Measurements from ENCODE around the gene SLC66A1.

SLC66A1 gene

DNA sequence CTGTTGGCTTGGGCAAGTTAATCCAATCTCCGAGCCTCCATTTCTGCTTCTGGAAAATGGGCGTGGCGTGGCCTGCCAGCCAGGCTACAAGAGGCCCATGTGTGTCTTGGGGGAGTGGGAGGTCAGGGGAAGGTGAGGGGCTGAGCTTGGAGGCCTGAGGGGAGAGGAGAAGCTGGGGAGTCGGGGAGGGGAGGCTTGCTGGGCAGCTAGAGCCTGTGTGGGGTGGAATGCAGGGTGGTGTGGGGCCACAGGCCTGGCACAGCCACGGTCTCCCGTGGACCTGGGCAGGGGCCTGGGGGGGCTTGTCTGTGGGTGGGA lies 14.6 kb downstream of the SLC66A1 start:
- H3K4me1 Mint-ChIP-seq, result no peaks in the 10 kb centered on the region
- no peaks in the 10 kb centered on the region for H3K9me3 Mint-ChIP-seq
- no peak for TF ChIP-seq CTCF (IDR thresholded peaks at IDR 0.05; ENCODE audit: unreplicated experiment in 3 of 3)
- H3K27me3 Mint-ChIP-seq (ENCODE audit: low read depth), result no peaks in the 10 kb centered on the region
- no peak overlapping the region for H3K4me3 Mint-ChIP-seq
- H3K27ac Mint-ChIP-seq, result no peak overlapping the region
- peaks cover 22% of the 10 kb centered on the region for H3K36me3 Mint-ChIP-seq (ENCODE audit: low read depth)

GRCh38 chr1:19327301-19327700 lies 15.2 kb downstream of the SLC66A1 start:
- no peaks in the 10 kb centered on the region for H3K27me3 Mint-ChIP-seq (ENCODE audit: low read depth)

DNA sequence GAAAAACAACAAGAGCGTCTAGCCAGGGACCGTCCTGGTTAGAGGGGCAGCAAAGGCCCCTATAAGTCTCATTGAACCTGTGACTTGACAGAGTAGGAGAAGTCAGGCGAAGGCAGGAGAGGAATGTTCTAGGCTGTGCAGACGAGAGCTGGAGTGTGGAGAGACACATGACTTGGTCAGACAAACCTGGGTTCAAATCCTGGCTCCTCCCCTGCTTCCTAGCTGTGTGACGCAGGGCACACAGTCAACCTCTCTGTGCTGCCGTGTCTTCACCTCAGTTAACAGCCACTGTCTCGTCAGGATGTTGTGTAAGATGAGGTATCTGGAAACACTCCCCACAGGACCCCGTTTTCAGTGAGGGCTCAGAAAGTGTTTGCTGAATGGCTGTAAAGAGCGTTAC lies 15.6 kb downstream of the SLC66A1 start:
- Mint-ChIP-seq H3K27me3 (ENCODE audit: low read depth) (no peaks in the 10 kb centered on the region), H3K36me3 (ENCODE audit: low read depth) (peaks cover 15% of the 10 kb centered on the region), H3K9me3 (no peaks in the 10 kb centered on the region), H3K4me1 (no peaks in the 10 kb centered on the region), H3K4me3 (no peak overlapping the region), H3K27ac (no peak overlapping the region)
- no peak for TF ChIP-seq CTCF (IDR thresholded peaks at IDR 0.05; ENCODE audit: unreplicated experiment in 3 of 3)

More at GRCh38 chr1:19327301-19327700, 15.2 kb downstream of the SLC66A1 start:
- Mint-ChIP-seq H3K4me3 (no peak overlapping the region), H3K4me1 (no peaks in the 10 kb centered on the region), H3K9me3 (no peaks in the 10 kb centered on the region), H3K27ac (no peak overlapping the region), H3K36me3 (ENCODE audit: low read depth) (peaks cover 18% of the 10 kb centered on the region)
- TF ChIP-seq CTCF (IDR thresholded peaks at IDR 0.05; ENCODE audit: unreplicated experiment in 3 of 3), result no peak

DNA sequence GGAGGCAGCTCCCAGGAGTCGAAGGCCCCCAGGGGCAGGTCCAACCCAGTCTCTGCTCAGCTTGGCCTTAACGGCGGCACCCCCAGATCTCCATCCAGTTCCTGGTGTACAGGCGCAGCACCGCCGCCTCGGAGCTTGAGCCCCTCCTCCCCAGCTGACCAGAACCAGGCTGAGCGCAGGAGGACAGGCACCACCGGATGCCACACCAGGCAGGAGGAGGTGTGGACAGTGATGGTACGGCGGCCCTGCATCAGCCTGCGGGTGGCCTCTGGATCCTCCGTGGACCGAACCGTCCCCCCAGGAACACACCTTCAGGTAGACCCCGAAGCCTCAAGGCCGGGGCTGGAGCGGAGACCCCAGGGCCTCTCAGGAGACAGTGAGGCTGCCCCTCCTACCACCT lies 16.4 kb downstream of the SLC66A1 start:
- Mint-ChIP-seq H3K9me3 (no peaks in the 10 kb centered on the region), H3K36me3 (ENCODE audit: low read depth) (peaks cover 15% of the 10 kb centered on the region), H3K27me3 (ENCODE audit: low read depth) (no peaks in the 10 kb centered on the region), H3K27ac (no peak overlapping the region), H3K4me3 (no peak overlapping the region), H3K4me1 (no peaks in the 10 kb centered on the region)
- no peak for TF ChIP-seq CTCF (IDR thresholded peaks at IDR 0.05; ENCODE audit: unreplicated experiment in 3 of 3)

- H3K27me3 Mint-ChIP-seq (ENCODE audit: low read depth), result no peaks in the 10 kb centered on the region
- peaks cover 12% of the 10 kb centered on the region for H3K36me3 Mint-ChIP-seq (ENCODE audit: low read depth)
- no peaks in the 10 kb centered on the region for H3K9me3 Mint-ChIP-seq
- H3K27ac Mint-ChIP-seq, result no peak overlapping the region
- no peak for TF ChIP-seq CTCF (IDR thresholded peaks at IDR 0.05; ENCODE audit: unreplicated experiment in 3 of 3)
- no peak overlapping the region for H3K4me3 Mint-ChIP-seq
- no peaks in the 10 kb centered on the region for H3K4me1 Mint-ChIP-seq
These were observed 17.1 kb downstream of the SLC66A1 start for GRCh38 chr1:19329188-19329587.

- no peaks in the 10 kb centered on the region for H3K4me1 Mint-ChIP-seq
- H3K27ac Mint-ChIP-seq, result no peak overlapping the region
- no peak overlapping the region for H3K4me3 Mint-ChIP-seq
- H3K36me3 Mint-ChIP-seq (ENCODE audit: low read depth), result peaks cover 12% of the 10 kb centered on the region
- no peaks in the 10 kb centered on the region for H3K27me3 Mint-ChIP-seq (ENCODE audit: low read depth)
- H3K9me3 Mint-ChIP-seq, result no peaks in the 10 kb centered on the region
- TF ChIP-seq CTCF (IDR thresholded peaks at IDR 0.05; ENCODE audit: unreplicated experiment in 3 of 3), result no peak
These were observed 17.5 kb downstream of the SLC66A1 start for GRCh38 chr1:19329611-19330010.
